ENCODE results near the gene TMEM17. TPM values are rescaled to one million over a fixed set of nuclear protein-coding genes. Genes with fewer than 3 reads are reported as not detected.

TMEM17 gene
- total and polyA plus RNA-seq, 2 of the 13 experiments (the other 11 are each of a cell fraction or from before 2014, with no cell fraction given): 0.22 to 0.50 TPM

DNA sequence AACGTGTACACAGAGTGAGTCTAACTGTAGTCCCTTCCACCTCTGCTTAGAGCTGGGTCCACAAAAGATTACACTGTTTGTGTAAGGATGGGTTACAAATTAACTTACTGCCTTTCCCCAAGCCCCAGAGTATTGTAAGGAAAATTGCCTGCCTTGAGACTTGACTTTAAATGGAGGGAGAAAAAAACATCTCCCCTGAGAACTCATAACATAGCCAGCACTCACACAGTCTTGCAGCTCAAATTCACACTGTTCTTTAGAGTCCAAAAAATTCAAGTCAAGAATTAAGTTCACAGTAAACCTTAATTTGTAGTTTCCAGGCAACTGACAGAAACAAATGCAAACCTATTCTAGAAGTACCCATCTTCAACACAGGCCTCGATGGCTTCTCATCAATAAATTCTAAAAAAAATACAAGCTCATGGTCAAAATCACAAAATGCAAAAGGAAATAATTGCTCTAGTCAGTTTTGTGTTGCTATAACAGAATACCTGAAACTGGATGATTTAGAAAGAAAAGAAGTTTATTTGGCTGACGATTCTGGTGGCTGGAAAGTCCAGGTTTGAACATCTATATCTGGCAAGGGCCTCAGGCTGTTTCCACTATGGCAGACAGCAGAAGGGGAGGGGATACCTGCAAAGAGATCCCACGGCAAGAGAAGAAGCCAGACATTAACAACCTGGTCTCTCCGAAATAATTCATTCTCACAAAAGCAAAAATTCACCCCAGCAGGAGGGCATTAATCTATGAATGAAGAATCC, 34.6 kb upstream of the TMEM17 start (continued):
- TF ChIP-seq MAZ (IDR thresholded peaks at IDR 0.05; ENCODE audit: borderline replicate concordance, low read depth, low read length) (no peak), MAZ (CRISPR knock-in tag; IDR thresholded peaks at IDR 0.05; ENCODE audit: low read depth) (no peak; the same call in 1 of the 2 replicates), BRD4 (CRISPR knock-in tag; IDR thresholded peaks at IDR 0.05) (peak; percentile 89), ZNF230 (CRISPR knock-in tag; IDR thresholded peaks at IDR 0.05) (0 out of 2 replicates have a peak, but pooled peaks have one; percentile 47), TARDBP (CRISPR knock-in tag; IDR thresholded peaks at IDR 0.05) (peak; percentile 66; the same call in 1 of the 2 replicates), HNRNPUL1 (IDR thresholded peaks at IDR 0.05; ENCODE audit: low read depth, low read length) (peak; percentile 86; the same call in 1 of the 2 replicates), HOXD1 (CRISPR knock-in tag; IDR thresholded peaks at IDR 0.05) (no peak), ZNF383 (CRISPR knock-in tag; IDR thresholded peaks at IDR 0.05; ENCODE audit: borderline replicate concordance) (peak; percentile 33; the same call in 1 of the 2 replicates), HNF4A (CRISPR knock-in tag; IDR thresholded peaks at IDR 0.05) (peak; percentile 70), ZNF180 (CRISPR knock-in tag; IDR thresholded peaks at IDR 0.05; ENCODE audit: borderline replicate concordance, low read depth) (no peak), ZNF225 (CRISPR knock-in tag; IDR thresholded peaks at IDR 0.05) (no peak)
- TF ChIP-seq, protein P1, sequence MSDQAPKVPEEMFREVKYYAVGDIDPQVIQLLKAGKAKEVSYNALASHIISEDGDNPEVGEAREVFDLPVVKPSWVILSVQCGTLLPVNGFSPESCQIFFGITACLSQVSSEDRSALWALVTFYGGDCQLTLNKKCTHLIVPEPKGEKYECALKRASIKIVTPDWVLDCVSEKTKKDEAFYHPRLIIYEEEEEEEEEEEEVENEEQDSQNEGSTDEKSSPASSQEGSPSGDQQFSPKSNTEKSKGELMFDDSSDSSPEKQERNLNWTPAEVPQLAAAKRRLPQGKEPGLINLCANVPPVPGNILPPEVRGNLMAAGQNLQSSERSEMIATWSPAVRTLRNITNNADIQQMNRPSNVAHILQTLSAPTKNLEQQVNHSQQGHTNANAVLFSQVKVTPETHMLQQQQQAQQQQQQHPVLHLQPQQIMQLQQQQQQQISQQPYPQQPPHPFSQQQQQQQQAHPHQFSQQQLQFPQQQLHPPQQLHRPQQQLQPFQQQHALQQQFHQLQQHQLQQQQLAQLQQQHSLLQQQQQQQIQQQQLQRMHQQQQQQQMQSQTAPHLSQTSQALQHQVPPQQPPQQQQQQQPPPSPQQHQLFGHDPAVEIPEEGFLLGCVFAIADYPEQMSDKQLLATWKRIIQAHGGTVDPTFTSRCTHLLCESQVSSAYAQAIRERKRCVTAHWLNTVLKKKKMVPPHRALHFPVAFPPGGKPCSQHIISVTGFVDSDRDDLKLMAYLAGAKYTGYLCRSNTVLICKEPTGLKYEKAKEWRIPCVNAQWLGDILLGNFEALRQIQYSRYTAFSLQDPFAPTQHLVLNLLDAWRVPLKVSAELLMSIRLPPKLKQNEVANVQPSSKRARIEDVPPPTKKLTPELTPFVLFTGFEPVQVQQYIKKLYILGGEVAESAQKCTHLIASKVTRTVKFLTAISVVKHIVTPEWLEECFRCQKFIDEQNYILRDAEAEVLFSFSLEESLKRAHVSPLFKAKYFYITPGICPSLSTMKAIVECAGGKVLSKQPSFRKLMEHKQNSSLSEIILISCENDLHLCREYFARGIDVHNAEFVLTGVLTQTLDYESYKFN (CRISPR knock-in tag; conservative IDR thresholded peaks at IDR 0.05): peak; percentile 96
- TF ChIP-seq, protein P2, sequence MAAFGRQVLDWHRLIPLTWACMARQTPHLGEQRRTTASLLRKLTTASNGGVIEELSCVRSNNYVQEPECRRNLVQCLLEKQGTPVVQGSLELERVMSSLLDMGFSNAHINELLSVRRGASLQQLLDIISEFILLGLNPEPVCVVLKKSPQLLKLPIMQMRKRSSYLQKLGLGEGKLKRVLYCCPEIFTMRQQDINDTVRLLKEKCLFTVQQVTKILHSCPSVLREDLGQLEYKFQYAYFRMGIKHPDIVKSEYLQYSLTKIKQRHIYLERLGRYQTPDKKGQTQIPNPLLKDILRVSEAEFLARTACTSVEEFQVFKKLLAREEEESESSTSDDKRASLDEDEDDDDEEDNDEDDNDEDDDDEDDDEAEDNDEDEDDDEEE (CRISPR knock-in tag; IDR thresholded peaks at IDR 0.05): no peak
- TF ChIP-seq, protein P3, sequence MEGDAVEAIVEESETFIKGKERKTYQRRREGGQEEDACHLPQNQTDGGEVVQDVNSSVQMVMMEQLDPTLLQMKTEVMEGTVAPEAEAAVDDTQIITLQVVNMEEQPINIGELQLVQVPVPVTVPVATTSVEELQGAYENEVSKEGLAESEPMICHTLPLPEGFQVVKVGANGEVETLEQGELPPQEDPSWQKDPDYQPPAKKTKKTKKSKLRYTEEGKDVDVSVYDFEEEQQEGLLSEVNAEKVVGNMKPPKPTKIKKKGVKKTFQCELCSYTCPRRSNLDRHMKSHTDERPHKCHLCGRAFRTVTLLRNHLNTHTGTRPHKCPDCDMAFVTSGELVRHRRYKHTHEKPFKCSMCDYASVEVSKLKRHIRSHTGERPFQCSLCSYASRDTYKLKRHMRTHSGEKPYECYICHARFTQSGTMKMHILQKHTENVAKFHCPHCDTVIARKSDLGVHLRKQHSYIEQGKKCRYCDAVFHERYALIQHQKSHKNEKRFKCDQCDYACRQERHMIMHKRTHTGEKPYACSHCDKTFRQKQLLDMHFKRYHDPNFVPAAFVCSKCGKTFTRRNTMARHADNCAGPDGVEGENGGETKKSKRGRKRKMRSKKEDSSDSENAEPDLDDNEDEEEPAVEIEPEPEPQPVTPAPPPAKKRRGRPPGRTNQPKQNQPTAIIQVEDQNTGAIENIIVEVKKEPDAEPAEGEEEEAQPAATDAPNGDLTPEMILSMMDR (CRISPR knock-in tag; IDR thresholded peaks at IDR 0.05): no peak
- TF ChIP-seq, protein P4, sequence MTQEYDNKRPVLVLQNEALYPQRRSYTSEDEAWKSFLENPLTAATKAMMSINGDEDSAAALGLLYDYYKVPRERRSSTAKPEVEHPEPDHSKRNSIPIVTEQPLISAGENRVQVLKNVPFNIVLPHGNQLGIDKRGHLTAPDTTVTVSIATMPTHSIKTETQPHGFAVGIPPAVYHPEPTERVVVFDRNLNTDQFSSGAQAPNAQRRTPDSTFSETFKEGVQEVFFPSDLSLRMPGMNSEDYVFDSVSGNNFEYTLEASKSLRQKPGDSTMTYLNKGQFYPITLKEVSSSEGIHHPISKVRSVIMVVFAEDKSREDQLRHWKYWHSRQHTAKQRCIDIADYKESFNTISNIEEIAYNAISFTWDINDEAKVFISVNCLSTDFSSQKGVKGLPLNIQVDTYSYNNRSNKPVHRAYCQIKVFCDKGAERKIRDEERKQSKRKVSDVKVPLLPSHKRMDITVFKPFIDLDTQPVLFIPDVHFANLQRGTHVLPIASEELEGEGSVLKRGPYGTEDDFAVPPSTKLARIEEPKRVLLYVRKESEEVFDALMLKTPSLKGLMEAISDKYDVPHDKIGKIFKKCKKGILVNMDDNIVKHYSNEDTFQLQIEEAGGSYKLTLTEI (CRISPR knock-in tag; conservative IDR thresholded peaks at IDR 0.05): no peak
- TF ChIP-seq, protein P5, sequence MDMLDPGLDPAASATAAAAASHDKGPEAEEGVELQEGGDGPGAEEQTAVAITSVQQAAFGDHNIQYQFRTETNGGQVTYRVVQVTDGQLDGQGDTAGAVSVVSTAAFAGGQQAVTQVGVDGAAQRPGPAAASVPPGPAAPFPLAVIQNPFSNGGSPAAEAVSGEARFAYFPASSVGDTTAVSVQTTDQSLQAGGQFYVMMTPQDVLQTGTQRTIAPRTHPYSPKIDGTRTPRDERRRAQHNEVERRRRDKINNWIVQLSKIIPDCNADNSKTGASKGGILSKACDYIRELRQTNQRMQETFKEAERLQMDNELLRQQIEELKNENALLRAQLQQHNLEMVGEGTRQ (IDR thresholded peaks at IDR 0.05; ENCODE audit: low read depth, low read length): no peak
- TF ChIP-seq, protein P5 (CRISPR knock-in tag; IDR thresholded peaks at IDR 0.05; ENCODE audit: borderline replicate concordance): no peak
